ENCODE results near the gene PTPN12.

DNA sequence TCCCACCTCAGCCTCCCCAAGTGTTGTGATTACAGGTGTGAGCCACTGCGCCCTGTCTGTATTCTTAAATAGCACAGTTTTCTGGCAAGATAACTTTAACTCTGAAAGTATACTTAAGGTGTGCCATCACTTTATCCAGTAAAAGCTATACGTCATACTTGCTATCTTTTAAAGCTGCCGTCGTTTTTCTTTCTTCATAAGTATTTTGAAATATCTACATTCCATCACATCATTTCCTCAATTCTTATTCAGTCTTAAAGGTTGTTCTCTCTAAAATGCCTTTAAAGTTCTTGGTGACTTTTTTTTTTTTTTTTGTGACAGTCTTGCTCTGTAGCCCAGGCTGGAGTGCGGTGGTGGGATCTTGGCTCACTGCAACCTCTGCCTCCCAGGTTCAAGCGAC is 34.7 kb downstream of the PTPN12 start:
- TF ChIP-seq, protein P1, sequence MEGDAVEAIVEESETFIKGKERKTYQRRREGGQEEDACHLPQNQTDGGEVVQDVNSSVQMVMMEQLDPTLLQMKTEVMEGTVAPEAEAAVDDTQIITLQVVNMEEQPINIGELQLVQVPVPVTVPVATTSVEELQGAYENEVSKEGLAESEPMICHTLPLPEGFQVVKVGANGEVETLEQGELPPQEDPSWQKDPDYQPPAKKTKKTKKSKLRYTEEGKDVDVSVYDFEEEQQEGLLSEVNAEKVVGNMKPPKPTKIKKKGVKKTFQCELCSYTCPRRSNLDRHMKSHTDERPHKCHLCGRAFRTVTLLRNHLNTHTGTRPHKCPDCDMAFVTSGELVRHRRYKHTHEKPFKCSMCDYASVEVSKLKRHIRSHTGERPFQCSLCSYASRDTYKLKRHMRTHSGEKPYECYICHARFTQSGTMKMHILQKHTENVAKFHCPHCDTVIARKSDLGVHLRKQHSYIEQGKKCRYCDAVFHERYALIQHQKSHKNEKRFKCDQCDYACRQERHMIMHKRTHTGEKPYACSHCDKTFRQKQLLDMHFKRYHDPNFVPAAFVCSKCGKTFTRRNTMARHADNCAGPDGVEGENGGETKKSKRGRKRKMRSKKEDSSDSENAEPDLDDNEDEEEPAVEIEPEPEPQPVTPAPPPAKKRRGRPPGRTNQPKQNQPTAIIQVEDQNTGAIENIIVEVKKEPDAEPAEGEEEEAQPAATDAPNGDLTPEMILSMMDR (IDR thresholded peaks at IDR 0.05; ENCODE audit: low read depth, low read length) = no peak
- no peak for TF ChIP-seq POLR2A (IDR thresholded peaks at IDR 0.05; ENCODE audit: extremely low read depth, insufficient read length)
- TF ChIP-seq, protein P2, sequence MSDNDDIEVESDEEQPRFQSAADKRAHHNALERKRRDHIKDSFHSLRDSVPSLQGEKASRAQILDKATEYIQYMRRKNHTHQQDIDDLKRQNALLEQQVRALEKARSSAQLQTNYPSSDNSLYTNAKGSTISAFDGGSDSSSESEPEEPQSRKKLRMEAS (IDR thresholded peaks at IDR 0.05; ENCODE audit: low read depth, low read length) = no peak

All from NB4 (cell line).